Measurements from ENCODE around the gene MRPS24. TPM values are rescaled to one million over a fixed set of nuclear protein-coding genes. Genes with fewer than 3 reads are reported as not detected.

MRPS24 gene
- total RNA-seq, 1 experiment from 2014 or later, result 135 TPM

DNA sequence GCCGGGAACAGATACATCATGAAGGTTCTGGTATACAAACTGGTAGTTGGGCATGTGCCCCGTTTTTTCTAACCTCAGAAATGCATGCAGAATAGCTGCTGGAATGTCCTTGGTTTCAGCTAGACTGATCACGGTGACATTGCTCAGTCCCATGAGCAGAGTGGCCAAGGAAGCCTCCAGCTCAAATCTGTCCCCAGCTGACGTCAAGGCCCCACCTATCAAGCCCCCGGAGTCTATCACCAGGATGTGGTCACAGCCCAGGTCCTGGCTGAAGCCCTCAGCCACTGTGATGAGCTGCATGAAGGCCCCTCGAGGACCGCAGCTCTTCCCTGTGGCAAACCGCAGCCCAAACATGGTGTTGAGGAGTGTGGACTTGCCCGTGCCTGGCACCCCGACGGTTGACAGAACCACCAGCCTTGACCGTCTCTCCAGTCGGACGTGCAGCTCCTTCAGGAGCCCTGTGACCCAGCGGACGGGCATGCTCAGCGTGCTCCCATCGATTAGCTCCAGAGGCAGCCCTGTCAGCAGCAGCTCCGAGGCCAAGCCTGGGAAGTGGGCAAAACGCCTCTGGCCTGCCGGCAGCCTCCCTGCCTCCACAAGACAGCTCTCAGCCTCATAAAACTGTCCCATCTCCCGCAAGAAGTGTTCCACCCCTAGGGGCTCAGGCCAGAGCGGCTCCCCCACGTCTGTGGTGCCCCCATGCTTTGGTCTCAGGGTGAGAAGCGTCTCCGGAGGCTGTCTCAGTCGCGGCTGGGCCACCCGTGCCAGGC is 7.8 kb upstream of the MRPS24 start:
- no peak overlapping the region for H3K4me3 Mint-ChIP-seq
- TF ChIP-seq, protein P1, sequence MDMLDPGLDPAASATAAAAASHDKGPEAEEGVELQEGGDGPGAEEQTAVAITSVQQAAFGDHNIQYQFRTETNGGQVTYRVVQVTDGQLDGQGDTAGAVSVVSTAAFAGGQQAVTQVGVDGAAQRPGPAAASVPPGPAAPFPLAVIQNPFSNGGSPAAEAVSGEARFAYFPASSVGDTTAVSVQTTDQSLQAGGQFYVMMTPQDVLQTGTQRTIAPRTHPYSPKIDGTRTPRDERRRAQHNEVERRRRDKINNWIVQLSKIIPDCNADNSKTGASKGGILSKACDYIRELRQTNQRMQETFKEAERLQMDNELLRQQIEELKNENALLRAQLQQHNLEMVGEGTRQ (CRISPR knock-in tag; IDR thresholded peaks at IDR 0.05), result no peak
- TF ChIP-seq, protein P2, sequence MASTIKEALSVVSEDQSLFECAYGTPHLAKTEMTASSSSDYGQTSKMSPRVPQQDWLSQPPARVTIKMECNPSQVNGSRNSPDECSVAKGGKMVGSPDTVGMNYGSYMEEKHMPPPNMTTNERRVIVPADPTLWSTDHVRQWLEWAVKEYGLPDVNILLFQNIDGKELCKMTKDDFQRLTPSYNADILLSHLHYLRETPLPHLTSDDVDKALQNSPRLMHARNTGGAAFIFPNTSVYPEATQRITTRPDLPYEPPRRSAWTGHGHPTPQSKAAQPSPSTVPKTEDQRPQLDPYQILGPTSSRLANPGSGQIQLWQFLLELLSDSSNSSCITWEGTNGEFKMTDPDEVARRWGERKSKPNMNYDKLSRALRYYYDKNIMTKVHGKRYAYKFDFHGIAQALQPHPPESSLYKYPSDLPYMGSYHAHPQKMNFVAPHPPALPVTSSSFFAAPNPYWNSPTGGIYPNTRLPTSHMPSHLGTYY (CRISPR knock-in tag; IDR thresholded peaks at IDR 0.05), result no peak
- TF ChIP-seq MXD4 (CRISPR knock-in tag; IDR thresholded peaks at IDR 0.05; ENCODE audit: borderline replicate concordance) (no peak), MYBL2 (CRISPR knock-in tag; IDR thresholded peaks at IDR 0.05) (no peak), GABPB1 (CRISPR knock-in tag; IDR thresholded peaks at IDR 0.05) (no peak), NFE2L1 (CRISPR knock-in tag; IDR thresholded peaks at IDR 0.05) (no peak), TCF7 (CRISPR knock-in tag; IDR thresholded peaks at IDR 0.05; ENCODE audit: low read depth) (no peak), ATF1 (CRISPR knock-in tag; IDR thresholded peaks at IDR 0.05) (no peak), NR3C1 (CRISPR knock-in tag; conservative IDR thresholded peaks at IDR 0.05; ENCODE audit: low read depth) (no peak)
- TF ChIP-seq, protein P3, sequence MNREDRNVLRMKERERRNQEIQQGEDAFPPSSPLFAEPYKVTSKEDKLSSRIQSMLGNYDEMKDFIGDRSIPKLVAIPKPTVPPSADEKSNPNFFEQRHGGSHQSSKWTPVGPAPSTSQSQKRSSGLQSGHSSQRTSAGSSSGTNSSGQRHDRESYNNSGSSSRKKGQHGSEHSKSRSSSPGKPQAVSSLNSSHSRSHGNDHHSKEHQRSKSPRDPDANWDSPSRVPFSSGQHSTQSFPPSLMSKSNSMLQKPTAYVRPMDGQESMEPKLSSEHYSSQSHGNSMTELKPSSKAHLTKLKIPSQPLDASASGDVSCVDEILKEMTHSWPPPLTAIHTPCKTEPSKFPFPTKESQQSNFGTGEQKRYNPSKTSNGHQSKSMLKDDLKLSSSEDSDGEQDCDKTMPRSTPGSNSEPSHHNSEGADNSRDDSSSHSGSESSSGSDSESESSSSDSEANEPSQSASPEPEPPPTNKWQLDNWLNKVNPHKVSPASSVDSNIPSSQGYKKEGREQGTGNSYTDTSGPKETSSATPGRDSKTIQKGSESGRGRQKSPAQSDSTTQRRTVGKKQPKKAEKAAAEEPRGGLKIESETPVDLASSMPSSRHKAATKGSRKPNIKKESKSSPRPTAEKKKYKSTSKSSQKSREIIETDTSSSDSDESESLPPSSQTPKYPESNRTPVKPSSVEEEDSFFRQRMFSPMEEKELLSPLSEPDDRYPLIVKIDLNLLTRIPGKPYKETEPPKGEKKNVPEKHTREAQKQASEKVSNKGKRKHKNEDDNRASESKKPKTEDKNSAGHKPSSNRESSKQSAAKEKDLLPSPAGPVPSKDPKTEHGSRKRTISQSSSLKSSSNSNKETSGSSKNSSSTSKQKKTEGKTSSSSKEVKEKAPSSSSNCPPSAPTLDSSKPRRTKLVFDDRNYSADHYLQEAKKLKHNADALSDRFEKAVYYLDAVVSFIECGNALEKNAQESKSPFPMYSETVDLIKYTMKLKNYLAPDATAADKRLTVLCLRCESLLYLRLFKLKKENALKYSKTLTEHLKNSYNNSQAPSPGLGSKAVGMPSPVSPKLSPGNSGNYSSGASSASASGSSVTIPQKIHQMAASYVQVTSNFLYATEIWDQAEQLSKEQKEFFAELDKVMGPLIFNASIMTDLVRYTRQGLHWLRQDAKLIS (CRISPR knock-in tag; IDR thresholded peaks at IDR 0.05; ENCODE audit: borderline replicate concordance), result no peak
- TF ChIP-seq, protein P4, sequence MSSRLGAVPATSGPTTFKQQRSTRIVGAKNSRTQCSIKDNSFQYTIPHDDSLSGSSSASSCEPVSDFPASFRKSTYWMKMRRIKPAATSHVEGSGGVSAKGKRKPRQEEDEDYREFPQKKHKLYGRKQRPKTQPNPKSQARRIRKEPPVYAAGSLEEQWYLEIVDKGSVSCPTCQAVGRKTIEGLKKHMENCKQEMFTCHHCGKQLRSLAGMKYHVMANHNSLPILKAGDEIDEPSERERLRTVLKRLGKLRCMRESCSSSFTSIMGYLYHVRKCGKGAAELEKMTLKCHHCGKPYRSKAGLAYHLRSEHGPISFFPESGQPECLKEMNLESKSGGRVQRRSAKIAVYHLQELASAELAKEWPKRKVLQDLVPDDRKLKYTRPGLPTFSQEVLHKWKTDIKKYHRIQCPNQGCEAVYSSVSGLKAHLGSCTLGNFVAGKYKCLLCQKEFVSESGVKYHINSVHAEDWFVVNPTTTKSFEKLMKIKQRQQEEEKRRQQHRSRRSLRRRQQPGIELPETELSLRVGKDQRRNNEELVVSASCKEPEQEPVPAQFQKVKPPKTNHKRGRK (CRISPR knock-in tag; IDR thresholded peaks at IDR 0.05; ENCODE audit: borderline replicate concordance), result no peak
- TF ChIP-seq, protein P5, sequence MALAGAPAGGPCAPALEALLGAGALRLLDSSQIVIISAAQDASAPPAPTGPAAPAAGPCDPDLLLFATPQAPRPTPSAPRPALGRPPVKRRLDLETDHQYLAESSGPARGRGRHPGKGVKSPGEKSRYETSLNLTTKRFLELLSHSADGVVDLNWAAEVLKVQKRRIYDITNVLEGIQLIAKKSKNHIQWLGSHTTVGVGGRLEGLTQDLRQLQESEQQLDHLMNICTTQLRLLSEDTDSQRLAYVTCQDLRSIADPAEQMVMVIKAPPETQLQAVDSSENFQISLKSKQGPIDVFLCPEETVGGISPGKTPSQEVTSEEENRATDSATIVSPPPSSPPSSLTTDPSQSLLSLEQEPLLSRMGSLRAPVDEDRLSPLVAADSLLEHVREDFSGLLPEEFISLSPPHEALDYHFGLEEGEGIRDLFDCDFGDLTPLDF (CRISPR knock-in tag; IDR thresholded peaks at IDR 0.05), result no peak
- no peak for ATAC-seq
- H3K36me3 Mint-ChIP-seq, result peaks cover 35% of the 10 kb centered on the region
- peaks cover 22% of the 10 kb centered on the region for H3K4me1 Mint-ChIP-seq
- H3K9me3 Mint-ChIP-seq, result no peaks in the 10 kb centered on the region
- no peak for DNase-seq (ENCODE audit: low spot score)
- ChIA-PET CTCF (interaction anchor here (0.6 to 1.3 kb wide), 3 partner anchors 13 to 295 kb away, joined by 3 to 5 read pairs (median 4); partner anchors contain the start of gene STK17A), POLR2A (no interaction called here)
- H3K27ac Mint-ChIP-seq, result no peak overlapping the region
- no peaks in the 10 kb centered on the region for H3K27me3 Mint-ChIP-seq (ENCODE audit: low read depth)

DNA sequence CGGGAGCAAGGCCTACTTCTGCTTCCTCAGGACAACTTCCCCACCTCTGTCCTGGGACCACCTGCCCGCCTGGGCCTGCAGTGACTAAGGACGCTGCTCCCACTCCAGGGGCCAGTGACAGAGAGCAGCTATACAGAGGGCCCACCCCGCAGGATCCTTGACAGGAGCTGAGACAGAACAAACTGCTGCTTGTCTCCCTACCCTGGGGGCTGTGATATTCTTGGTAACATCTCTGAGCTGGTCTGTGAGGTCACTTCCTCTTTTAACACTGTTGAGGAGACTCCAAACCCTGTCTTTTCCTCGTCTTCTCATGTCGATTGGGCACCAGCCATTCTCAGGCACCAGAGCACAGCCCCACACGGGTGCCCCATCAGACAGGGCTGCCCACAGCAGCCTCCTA is 6.9 kb upstream of the MRPS24 start:
- ATAC-seq (no peak), DNase-seq (ENCODE audit: low spot score) (no peak)
- POLR2A ChIA-PET, result no interaction called here
- H3K9me3 Mint-ChIP-seq, result no peaks in the 10 kb centered on the region
- CTCF ChIA-PET, result interaction anchor here (0.6 to 1.3 kb wide), 3 partner anchors 14 to 294 kb away, joined by 3 to 5 read pairs (median 4); partner anchors contain the start of gene STK17A
- H3K36me3 Mint-ChIP-seq, result peaks cover 35% of the 10 kb centered on the region
- no peak overlapping the region for H3K27ac Mint-ChIP-seq
- H3K27me3 Mint-ChIP-seq (ENCODE audit: low read depth), result no peaks in the 10 kb centered on the region
- peaks cover 25% of the 10 kb centered on the region for H3K4me1 Mint-ChIP-seq
- H3K4me3 Mint-ChIP-seq, result no peak overlapping the region
- TF ChIP-seq, protein P2 (CRISPR knock-in tag; IDR thresholded peaks at IDR 0.05), result no peak
- TF ChIP-seq, protein P5 (CRISPR knock-in tag; IDR thresholded peaks at IDR 0.05), result no peak
- TF ChIP-seq TCF7 (CRISPR knock-in tag; IDR thresholded peaks at IDR 0.05; ENCODE audit: low read depth), result no peak
- TF ChIP-seq, protein P6, sequence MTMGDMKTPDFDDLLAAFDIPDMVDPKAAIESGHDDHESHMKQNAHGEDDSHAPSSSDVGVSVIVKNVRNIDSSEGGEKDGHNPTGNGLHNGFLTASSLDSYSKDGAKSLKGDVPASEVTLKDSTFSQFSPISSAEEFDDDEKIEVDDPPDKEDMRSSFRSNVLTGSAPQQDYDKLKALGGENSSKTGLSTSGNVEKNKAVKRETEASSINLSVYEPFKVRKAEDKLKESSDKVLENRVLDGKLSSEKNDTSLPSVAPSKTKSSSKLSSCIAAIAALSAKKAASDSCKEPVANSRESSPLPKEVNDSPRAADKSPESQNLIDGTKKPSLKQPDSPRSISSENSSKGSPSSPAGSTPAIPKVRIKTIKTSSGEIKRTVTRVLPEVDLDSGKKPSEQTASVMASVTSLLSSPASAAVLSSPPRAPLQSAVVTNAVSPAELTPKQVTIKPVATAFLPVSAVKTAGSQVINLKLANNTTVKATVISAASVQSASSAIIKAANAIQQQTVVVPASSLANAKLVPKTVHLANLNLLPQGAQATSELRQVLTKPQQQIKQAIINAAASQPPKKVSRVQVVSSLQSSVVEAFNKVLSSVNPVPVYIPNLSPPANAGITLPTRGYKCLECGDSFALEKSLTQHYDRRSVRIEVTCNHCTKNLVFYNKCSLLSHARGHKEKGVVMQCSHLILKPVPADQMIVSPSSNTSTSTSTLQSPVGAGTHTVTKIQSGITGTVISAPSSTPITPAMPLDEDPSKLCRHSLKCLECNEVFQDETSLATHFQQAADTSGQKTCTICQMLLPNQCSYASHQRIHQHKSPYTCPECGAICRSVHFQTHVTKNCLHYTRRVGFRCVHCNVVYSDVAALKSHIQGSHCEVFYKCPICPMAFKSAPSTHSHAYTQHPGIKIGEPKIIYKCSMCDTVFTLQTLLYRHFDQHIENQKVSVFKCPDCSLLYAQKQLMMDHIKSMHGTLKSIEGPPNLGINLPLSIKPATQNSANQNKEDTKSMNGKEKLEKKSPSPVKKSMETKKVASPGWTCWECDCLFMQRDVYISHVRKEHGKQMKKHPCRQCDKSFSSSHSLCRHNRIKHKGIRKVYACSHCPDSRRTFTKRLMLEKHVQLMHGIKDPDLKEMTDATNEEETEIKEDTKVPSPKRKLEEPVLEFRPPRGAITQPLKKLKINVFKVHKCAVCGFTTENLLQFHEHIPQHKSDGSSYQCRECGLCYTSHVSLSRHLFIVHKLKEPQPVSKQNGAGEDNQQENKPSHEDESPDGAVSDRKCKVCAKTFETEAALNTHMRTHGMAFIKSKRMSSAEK (CRISPR knock-in tag; IDR thresholded peaks at IDR 0.05; ENCODE audit: borderline replicate concordance), result no peak
- TF ChIP-seq, protein P7, sequence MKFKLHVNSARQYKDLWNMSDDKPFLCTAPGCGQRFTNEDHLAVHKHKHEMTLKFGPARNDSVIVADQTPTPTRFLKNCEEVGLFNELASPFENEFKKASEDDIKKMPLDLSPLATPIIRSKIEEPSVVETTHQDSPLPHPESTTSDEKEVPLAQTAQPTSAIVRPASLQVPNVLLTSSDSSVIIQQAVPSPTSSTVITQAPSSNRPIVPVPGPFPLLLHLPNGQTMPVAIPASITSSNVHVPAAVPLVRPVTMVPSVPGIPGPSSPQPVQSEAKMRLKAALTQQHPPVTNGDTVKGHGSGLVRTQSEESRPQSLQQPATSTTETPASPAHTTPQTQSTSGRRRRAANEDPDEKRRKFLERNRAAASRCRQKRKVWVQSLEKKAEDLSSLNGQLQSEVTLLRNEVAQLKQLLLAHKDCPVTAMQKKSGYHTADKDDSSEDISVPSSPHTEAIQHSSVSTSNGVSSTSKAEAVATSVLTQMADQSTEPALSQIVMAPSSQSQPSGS (CRISPR knock-in tag; IDR thresholded peaks at IDR 0.05; ENCODE audit: borderline replicate concordance, low read depth), result no peak

All from WTC11 (cell line).